ENCODE data around the gene MPPED2.

MPPED2 gene

GRCh38 chr11:30451626-30452025 lies 134.5 kb downstream of the MPPED2 start:
- DNase-seq (ENCODE audit: low read depth), result no peak
- no peak overlapping the region for H3K4me3 ChIP-seq (ENCODE audit: low read depth, low read length)
- TF ChIP-seq MYC (IDR thresholded peaks at IDR 0.05; ENCODE audit: low read depth, low read length) (no peak), CTCF (IDR thresholded peaks at IDR 0.05; ENCODE audit: low read depth, low read length) (no peak), MAX (IDR thresholded peaks at IDR 0.05; ENCODE audit: low read depth, low read length) (no peak), POLR2A (IDR thresholded peaks at IDR 0.05; ENCODE audit: extremely low read depth, insufficient read length) (no peak)

GRCh38 chr11:30451167-30451566 lies 135.0 kb downstream of the MPPED2 start:
- no peak overlapping the region for H3K4me3 ChIP-seq (ENCODE audit: low read depth, low read length)
- no peak for TF ChIP-seq MYC (IDR thresholded peaks at IDR 0.05; ENCODE audit: low read depth, low read length)
- DNase-seq (ENCODE audit: low read depth), result no peak

GRCh38 chr11:30447058-30447640 lies 139.0 kb downstream of the MPPED2 start:
- no peak for TF ChIP-seq MYC (IDR thresholded peaks at IDR 0.05; ENCODE audit: low read depth, low read length)
- no peak for TF ChIP-seq MAX (IDR thresholded peaks at IDR 0.05; ENCODE audit: low read depth, low read length)
- no peak for TF ChIP-seq CTCF (IDR thresholded peaks at IDR 0.05; ENCODE audit: low read depth, low read length)
- TF ChIP-seq POLR2A (IDR thresholded peaks at IDR 0.05; ENCODE audit: extremely low read depth, insufficient read length), result no peak
- DNase-seq (ENCODE audit: low read depth), result no peak
- no peak overlapping the region for H3K4me3 ChIP-seq (ENCODE audit: low read depth, low read length)

- TF ChIP-seq CTCF (IDR thresholded peaks at IDR 0.05; ENCODE audit: low read depth, low read length) (no peak), MYC (IDR thresholded peaks at IDR 0.05; ENCODE audit: low read depth, low read length) (no peak), POLR2A (IDR thresholded peaks at IDR 0.05; ENCODE audit: extremely low read depth, insufficient read length) (no peak)
- no peak overlapping the region for H3K4me3 ChIP-seq (ENCODE audit: low read depth, low read length)
- DNase-seq (ENCODE audit: low read depth), result no peak
Measured at GRCh38 chr11:30446520-30446919, 139.6 kb downstream of the MPPED2 start.

GRCh38 chr11:30445056-30445455 lies 141.1 kb downstream of the MPPED2 start:
- TF ChIP-seq MAX (IDR thresholded peaks at IDR 0.05; ENCODE audit: low read depth, low read length) (no peak), MYC (IDR thresholded peaks at IDR 0.05; ENCODE audit: low read depth, low read length) (no peak), POLR2A (IDR thresholded peaks at IDR 0.05; ENCODE audit: extremely low read depth, insufficient read length) (no peak), CTCF (IDR thresholded peaks at IDR 0.05; ENCODE audit: low read depth, low read length) (no peak)
- H3K4me3 ChIP-seq (ENCODE audit: low read depth, low read length), result no peak overlapping the region
- no peak for DNase-seq (ENCODE audit: low read depth)

- DNase-seq (ENCODE audit: low read depth), result no peak
- H3K4me3 ChIP-seq (ENCODE audit: low read depth, low read length), result no peak overlapping the region
Measured at GRCh38 chr11:30440510-30440909, 145.6 kb downstream of the MPPED2 start.

More at GRCh38 chr11:30440510-30440909, 145.6 kb downstream of the MPPED2 start:
- TF ChIP-seq CTCF (IDR thresholded peaks at IDR 0.05; ENCODE audit: low read depth, low read length), result no peak
- TF ChIP-seq POLR2A (IDR thresholded peaks at IDR 0.05; ENCODE audit: extremely low read depth, insufficient read length), result no peak
- no peak for TF ChIP-seq MYC (IDR thresholded peaks at IDR 0.05; ENCODE audit: low read depth, low read length)
- TF ChIP-seq MAX (IDR thresholded peaks at IDR 0.05; ENCODE audit: low read depth, low read length), result no peak
